Hematopoietic multipotent progenitor cell treated with erythropoietin and hydrocortisone succinate and interleukin-3 and kit ligand, for 6 days (in vitro differentiated cells): ENCODE measurements around the gene POP4.
A peak's percentile ranks its signal among the peaks of the same experiment; 100 is the strongest.
"Not testable (repeated sequence)": the region's sequence is repeated elsewhere in the genome, so short reads cannot be mapped to it uniquely, and the experiment has no call there.

Source experiments
- DNase-seq: peaks from one replicate; pipeline ENCODE4 v3.0.0-alpha.2; 2015

The POP4 gene, protein sequence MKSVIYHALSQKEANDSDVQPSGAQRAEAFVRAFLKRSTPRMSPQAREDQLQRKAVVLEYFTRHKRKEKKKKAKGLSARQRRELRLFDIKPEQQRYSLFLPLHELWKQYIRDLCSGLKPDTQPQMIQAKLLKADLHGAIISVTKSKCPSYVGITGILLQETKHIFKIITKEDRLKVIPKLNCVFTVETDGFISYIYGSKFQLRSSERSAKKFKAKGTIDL

DNA sequence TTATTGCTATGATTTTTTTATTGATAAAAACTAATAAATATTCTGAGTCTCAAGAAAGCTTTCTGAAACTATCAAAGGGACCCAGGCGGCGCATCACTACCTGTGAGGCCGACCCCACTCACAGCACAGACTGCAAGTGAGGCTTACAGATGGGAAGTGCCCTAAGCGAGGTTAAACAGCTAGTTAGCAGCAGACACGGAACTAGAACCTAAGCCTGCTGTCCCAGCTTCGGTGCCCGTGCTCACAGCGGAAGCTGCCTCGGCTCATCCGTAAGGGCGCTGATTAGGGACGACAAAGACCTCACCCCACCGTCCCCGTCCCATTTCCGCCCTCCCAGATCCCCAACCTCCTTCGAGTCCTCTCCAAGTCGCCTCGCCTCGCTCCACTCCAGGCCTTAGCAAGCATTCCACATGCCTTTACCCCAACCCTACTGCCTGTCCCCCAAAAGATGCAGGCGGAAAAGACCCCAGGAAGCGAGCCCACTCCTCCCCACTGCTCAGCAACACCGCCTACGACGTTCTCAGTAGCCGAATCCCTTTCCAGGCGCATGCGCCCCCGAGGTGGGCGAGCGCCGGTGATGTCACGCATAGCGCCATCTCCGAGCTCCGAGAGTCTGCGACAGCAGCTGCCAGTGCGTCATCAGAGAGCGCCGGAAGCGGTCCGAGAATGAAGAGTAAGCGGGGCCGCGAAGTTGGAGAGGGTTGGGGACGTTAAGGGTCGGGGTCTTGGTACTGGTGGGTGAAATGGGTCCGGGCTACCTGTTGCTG lies at the start of gene POP4:
Gene POP4, plus strand, starts transcription at position 631 of the 767 bp plus-strand sequence. Its CDS starts 36 bp downstream, at position 667.
- peak; percentile 98 for DNase-seq

DNA sequence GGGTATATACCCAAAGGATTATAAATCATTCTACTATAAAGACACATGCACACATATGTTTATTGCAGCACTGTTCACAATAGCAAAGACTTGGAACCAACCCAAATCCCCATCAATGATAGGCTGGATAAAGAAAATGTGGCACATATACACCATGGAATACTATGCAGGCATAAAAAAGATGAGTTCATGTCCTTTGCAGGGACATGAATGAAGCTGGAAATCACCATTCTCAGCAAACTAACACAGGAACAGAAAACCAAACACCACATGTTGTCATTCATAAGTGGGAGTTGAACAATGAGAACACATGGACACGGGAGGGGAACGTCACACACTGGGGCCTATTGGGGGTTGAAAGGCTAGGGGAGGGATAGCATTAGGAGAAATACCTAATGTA lies 47.0 kb upstream of the POP4 start:
- not testable (repeated sequence) for DNase-seq

DNA sequence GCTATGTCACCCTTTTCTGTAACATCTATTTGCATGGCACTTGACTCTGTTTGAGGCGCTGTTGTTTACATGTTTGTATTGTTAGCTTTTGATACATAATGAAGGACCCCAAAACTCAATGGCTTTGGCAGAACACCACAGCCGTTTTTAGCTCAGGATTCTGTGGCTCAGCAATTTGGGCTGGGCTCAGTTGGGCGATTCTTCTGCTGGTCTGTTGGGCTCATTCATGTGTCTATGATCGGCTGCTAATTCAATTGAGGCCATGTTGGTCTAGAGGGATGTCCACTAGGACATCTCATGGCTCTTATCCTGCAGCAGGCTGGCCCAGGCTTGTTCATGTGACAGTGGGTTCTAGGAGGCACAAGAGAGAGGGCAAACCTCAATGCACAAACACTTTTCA lies 46.3 kb upstream of the POP4 start:
- no peak for DNase-seq

DNA sequence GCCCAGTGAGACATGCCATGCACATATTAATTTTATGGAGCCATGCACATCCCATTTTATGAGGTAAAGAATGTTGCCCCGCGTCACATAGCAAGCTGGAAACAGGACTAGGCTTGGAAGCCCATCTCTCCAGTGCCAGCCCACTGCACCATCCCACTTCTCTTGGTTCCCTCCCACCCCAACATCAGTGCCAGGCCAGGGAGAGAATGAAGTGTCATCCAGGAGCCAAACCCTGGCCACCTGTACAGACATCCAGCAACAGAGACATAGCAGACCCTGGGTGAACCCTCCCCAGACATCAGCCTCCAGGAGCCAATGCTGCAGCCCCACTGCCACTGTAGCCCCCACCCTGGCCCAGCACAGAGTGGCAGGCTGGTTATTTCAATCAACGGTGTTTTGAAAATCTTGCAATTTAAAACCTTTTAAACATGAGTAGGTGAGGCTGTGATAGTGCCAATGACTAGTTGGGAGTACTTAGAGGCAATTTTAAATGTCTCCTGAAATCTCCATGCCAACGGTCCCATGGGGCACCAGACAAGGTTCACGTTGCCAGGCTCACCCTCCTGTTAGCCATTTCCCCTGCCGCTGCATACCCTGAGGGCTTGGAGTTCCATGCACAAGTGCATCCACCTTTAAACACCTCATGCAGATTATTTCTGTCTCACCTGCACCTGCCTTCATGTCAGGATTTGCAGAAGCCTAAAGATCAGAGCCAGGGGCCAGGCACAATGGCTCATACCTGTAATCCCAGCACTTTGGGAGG lies 45.6 kb upstream of the POP4 start:
- no peak for DNase-seq

DNA sequence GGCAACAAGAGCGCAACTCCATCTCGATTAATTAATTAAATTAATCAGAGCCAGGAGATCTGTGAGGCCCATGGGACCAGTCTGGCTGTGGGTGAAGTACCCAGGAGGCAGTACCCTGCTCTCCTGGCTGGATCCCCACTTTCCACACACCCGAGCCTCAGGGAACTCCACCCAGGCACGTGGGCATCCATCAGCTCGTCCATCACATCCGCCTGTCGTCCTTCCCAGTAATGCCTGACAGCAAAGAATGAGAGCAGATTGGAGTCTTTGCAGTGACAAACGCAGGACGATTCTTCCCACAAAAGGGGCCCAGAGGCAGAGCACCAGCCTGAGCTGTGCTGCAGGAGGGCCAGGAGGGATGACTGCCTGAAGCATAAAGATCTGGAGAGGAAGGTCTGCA lies 44.5 kb upstream of the POP4 start:
- DNase-seq, result no peak

DNA sequence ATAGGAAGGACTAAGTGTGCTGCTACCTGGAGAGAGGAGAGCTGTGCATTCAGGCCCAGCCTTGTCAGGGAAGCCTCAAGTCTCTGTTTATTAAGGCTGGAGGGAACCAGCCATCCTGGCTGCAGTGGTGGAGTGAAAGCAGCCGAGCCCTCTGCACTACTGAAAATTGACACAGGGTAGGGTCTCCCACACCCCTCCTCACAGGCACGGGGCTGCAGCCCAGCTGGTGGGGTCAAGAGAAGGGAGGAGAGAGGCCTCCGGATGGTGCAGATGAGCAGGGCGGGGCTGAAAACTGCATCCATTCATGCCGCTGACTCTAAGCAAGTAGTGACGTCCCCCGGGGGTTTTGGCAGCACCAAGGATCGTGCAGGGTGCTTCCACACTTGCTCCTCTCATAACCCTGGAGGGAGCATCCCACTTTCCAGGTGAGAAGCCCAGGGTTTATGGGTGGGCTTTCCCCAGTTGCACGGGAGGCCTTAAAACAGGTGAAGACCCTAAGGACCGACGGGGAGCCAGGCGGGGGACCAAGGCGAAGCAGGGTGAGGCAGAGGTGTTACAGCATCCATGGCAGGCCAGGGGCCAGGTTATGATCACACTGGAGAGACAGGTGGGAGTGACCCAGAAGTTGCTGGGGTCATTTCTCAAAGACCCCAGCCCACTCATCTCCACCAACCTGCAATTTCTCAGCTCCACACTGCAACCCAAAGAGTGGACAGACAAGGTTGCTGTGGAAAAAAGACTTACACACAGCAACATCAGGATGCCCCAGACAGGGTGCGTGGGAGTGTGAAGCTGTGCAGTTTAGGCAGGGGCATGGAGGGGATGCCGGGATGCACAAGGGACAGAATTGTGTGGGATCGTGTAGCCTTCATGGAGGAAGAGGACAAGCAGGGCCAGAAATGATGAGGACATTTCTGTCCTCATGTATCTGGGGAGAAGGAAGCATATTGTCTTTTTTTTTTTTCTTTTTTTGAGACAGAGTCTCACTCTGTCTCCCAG lies 43.5 kb upstream of the POP4 start:
- DNase-seq, result no peak

DNA sequence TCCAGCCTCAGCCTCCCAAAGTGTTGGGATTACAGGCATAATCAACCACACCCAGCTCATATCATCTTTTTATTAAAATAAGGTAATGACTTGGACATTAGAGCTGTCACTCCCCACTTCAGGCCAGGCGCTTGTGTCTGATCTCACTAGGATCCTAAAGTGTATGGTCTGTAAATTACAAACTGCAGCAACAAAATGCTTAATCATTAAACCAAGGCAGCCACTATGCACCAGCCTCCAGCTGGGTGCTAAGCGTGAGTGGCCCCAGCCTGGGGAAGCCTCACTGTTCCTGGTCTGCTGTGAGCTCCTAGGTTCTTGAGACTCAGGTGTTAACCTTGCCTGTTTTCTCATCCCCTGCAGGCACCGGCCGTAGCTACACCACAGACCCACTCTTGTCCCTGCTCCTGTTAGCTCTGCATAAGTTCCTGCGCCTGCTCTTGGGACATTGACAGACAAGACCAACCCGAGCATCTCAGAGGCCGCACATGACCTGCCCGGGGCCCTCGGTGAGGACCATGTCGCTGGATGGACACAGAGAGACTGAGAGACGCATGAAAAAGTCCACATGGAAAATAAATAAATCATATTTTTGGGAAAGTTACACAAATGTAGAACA lies 42.5 kb upstream of the POP4 start:
- DNase-seq, result no peak

DNA sequence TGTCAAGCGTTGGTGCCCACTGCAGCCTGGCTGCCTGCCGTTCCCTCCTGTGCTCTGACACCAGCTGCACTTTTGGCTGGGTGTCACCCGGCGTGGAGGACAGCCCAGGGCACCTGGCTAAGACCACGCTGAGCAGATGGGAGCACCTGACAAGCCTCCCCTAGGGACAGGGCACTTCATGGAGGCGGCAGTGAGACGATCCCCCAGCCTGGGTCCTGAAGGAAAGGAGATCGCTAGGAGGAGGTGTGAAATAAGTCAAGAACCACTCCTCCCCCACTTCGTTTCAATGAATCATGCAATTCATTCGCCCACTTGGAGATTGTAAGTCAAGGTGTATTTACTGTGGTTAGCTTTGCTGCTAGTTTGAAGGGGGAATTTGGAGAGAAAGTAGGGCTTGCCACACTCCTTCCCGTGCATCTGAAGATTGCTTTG lies 41.5 kb upstream of the POP4 start:
- no peak for DNase-seq

DNA sequence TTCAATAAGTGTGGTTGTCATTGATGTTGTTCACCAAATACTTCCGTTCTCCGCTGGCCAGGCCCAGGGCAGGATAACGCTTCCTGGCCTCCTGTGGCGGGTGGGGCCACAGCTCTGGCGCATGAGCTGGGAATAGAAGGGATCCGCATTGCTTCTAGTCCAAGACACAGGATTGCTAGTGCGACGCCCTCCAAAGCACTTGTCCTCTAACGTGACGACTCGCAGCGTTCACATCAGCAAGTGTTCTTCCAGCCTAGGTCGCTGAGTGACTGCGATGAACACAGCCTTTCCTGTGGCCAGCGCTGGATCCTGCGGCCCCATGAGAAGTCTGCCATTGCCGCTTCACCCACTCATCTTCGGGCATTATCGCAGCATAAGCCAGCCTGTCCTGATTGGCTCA lies 40.9 kb upstream of the POP4 start:
- DNase-seq, result no peak

DNA sequence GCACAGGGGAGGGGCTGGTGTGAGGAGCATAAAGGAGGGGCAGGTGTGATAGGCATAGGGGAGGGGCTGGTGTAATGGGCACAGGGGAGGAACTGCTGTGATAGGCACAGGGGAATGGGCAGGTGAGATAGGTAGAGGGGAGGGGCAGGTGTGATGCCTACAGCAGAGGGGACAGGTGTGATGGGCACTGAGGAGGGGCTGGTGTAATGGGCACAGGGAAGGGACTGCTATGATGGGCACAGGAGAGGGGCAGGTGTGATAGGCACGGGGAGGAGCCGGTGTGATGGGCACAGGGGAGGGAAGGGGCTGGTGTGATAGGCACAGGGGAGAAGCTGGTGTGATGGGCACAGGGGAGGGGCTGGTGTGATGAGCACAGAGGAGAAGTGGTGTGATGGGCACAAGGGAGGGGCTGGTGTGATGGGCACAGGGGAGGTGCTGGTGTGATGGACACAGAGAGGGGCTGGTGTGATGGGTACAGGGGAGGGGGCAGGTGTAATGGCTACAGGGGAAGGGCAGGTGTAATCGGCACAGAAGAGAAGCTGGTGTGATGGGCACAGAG lies 39.5 kb upstream of the POP4 start:
- no peak for DNase-seq

DNA sequence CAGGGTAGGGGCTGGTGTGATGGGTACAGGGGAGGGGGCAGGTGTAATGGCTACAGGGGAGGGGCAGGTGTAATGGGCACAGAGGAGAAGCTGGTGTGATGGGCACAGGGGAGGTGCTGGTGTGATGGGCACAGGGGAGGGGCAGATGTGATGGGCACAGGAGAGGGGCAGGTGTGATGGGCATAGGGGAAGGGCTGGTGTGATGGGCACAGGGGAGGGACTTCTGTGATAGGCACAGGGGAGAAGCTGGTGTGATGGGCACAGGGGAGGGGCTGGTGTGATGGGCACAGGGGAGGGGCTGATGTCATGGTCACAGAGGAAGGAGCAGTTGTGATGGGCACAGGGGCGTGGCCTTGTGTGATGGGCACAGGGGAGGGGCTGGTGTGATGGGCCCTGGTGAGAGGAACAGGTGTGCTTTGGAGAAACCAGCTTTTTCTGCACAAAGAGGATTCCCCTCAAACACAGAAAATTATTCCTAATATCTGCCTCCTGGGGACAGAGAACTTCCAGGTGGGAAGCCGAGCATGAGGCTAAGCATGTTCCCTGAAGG lies 38.6 kb upstream of the POP4 start:
- no peak for DNase-seq

DNA sequence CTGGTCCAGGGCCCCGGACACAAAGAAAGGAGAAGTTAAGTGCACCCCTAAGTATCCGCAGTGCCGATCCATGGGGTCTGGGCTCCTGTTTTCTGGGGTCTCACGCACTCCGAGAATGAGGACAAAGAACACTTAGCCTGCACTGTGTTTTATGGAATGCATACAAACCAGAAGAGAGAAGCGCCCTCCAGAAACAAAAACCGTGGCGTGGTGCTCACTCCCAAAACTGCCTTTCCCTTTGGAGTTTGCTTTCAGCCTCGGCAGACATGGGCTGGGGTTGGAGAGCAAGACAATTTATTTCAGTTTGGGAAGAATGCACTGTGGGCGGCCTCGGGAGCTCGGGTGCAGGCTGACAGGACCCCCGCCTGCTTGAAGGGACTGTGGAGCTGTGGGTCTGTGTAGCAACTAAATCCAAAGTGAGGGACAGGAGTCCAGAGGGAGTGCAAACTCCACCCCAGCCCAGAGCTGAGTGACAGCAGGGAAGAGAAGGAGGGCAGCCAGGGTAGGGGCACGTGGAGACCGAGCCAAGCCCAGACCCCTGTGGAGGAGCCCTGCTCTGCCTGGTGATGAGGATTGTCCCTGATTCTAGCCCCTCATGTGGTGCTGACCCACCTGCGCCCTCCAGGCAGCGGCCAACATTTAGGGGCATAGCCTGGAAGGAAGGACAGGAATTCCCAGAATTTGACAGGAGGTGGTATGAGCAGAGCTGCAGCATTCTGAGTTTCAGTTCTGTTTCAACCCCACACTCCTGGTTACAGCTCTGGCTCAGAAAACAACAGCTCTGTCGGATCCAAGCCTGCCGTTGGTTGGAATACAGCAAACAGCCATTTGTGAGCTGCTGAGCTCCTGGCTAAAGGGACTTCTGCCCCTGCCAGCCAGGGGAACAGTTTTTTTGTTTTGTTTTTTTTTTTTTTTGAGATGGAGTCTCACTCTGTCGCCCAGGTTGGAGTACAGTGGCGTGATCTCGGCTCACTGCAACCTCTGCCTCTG lies 37.8 kb upstream of the POP4 start:
- no peak for DNase-seq

DNA sequence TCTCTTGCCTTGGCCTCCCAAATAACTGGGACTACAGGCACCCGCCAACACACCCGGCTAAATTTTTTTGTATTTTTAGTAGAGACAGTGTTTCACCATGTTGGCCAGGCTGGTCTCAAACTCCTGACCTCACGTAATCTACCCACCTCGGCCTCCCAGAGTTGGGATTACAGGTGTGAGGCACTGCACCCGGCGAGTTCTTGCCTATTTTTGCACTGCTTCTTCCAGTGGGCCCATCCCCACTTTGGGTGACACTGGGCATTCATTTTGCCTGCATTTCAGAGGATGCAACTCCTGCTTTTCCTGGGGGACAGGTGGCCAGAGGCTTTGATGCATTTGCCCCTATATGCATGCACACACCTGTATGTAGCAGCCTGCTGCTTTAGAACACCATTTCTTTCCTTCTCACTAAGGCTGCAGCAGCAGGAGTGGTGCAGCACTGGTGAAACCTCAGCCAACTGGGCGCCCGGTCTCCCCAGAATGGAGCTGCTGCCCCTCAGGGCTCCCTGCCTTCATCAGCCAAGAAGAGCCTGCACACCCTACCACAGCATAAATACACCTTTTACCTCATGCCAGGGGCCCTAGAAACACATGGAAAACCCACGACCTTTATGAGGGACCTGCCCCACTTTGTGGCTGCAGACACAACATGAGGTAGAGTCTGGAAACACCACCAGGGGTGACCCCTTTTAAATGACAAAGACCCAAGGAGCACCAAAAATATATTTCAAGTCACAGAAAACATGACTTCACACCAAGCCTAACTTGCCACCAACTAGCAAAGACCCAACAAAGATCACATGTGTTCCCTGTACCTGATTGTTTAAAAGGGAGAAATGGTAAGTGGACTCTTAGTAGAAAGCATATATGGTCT lies 36.8 kb upstream of the POP4 start:
- DNase-seq, result no peak

DNA sequence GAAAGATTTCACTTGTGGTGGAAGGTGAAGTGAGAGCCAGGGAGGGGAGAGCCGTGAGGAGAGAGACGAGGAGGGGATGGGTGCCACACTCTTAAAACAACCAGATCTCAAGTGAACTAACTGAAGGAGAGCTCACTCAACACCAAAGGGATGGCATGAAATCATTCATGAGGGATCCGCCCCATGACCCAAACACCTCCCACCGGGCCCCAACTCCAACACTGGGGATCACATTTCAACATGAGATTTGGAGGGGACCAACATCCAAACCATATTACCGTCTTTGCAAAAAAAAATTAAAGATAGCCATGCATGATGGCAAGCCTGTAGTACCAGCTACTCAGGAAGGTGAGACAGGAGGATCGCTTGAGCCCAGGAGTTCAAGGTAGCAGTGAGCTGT lies 34.9 kb upstream of the POP4 start:
- no peak for DNase-seq

DNA sequence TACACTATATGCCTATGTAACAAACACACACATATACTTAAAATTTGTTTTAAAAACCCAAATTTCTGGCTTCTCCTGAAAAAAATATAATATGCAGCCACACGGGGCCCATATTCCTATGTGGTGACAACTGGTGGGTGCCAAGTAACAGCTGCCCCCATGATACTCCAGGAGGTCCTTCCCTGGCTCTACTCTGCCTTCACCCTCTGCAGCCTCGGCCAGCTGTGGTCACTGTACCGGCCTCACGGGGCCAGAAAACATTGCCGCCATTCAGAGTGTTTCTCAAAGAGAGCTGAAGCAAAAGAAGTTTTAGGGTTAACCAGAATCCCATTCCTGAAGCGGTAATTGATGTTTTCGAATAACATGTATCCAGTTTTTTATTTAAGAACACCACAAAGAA lies 32.6 kb upstream of the POP4 start:
- DNase-seq, result no peak

DNA sequence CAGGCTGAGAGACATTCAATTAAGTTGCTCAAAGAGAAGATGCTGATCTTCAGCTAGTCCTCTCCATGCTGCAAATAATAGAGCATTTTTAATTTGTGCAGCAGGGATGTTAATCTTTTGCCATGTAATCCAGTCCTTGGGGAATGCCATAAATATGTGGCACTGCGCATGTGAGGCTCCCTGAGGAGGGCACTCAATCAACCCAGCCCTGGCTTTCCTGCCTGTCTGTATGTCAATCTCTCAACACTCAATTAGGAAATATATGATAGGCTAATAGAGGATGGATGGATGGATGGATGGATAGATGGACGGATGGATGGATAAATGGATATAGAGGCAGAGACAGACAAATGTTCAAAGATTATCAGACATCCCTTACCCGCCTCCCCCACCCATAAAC lies 31.6 kb upstream of the POP4 start:
- DNase-seq, result no peak

DNA sequence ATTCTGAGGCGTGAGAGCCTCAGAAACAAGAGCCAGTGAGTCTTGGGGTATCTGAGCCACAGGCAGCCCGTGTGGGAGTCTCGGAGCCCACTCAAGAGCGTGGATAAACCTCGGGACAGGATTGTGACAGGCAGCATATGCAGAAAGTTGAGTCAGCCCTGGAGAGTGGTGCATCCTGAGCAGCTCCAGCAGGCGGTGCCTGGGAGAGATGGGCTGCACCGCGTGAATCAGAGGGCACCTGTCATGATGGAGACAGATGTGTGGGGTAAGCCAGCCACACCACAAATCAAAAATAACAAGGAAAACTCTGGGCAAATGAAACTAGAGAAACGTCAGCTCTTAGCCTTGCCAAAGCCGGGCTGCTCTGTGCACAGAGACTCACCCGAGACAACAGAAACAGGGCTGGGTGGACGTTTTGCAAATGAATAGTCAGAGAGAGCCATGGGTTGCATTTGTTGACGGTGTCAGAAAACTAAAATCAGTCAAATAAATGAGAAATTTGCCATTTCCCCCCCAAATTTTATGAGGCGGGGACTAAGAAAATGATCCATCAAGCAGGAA lies 30.0 kb upstream of the POP4 start:
- DNase-seq, result no peak

DNA sequence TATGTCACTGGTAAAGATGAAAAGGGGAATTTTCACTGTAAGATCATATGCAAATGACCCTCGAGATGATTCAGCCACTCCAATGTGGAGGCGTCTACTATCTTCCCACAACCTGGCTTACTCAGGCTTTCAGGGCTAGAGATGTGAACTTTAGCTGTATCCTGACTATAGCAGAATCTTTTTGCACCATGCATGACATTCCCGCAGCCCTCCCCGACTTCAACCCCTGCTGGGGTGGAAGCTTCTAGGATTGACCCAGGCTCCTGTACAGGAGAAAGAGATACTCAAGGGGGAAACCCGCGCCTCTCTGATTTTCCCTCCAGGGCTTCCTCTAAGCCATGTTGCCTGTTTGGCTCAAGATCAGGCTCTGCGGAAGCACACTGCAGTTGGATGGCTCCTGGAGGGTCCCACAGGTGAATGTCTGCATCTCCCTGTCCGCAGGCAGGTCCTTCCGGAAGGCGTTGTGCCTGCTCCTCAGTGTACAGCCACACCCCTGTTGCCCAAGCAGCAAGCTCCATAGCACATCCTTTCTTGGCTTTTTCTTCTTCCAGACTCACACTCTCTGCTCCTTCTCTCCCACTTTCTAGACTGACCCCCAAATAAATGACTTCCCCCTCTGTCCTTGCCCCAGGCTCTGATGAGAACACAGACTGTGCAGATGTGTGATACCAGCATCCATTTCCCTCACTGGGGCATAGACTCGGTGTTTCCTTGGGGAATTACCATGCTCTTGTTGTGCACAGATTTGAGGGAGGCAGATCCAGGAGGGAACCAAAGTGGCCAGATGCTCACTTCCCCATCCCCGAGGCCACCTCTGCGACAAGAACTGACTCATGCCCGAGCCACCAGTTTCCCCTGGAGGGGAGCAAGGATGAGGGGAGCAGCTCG lies 29.1 kb upstream of the POP4 start:
- no peak for DNase-seq
